AG04450 (cell line): ENCODE measurements around the gene SPTBN2. TPM values are rescaled to one million over a fixed set of nuclear protein-coding genes. Genes with fewer than 3 reads are reported as not detected.

Source experiments
- CTCF ChIA-PET: fragments of 300-600, 350-600 bp; formaldehyde crosslinking; extraction: SDS; loops from one replicate; lab custom pipeline; 2022; ENCODE audit warnings: antibody characterized with exemption, inconsistent platforms; lab: Charles Lee
- POLR2A ChIA-PET: fragments of 350-600 bp; formaldehyde crosslinking; extraction: SDS; loops from one replicate; lab custom pipeline; 2021; ENCODE audit warnings: antibody characterized with exemption, inconsistent platforms; lab: Yijun Ruan, JAX
- DNase-seq: peaks from one replicate; pipeline ENCODE4 v3.0.0-alpha.2; 2011; ENCODE audit warnings: low read depth, low spot score
- H3K27ac ChIP-seq: one replicate; pipeline ENCODE4 v1.5.1; 2012; ENCODE audit warnings: low read depth, low read length, control low read depth
- H3K27me3 ChIP-seq: one replicate; pipeline ENCODE4 v1.6.0; 2012; ENCODE audit warnings: low read length; ENCODE audit not compliant: control insufficient read depth, insufficient read depth
- H3K4me3 ChIP-seq: 2 replicates; pipeline ENCODE4 v1.5.1; 2011; ENCODE audit warnings: mild to moderate bottlenecking, low read depth, low read length, control low read depth
- H3K9me3 ChIP-seq: 2 replicates; pipeline ENCODE4 v1.5.1; 2012; ENCODE audit warnings: low read length; ENCODE audit not compliant: control insufficient read depth, insufficient read depth
- CTCF ChIP-seq: IDR thresholded peaks from 2 replicates; pipeline ENCODE4 v1.5.1; 2011; ENCODE audit warnings: low read depth, low read length, control low read depth, inconsistent platforms
- polyA plus RNA-seq: library from polyadenylated mRNA; depleted of rRNA; stranded (reverse); fragments of >200 nt; gene quantifications from 2 replicates; pipeline ENCODE4 v1.2.3, GENCODE V29; 2011

Gene SPTBN2
- polyA plus RNA-seq, 1 experiment, result 0.09 TPM

- DNase-seq, result no peak
- CTCF ChIA-PET, result interaction anchor here (0.7 kb wide), 1 partner anchor 158 kb away, joined by 3 read pairs; no protein-coding TSS in a partner anchor
- Histone ChIP-seq H3K4me3 (no peak overlapping the region), H3K27me3 (no peaks in the 10 kb centered on the region), H3K27ac (no peak overlapping the region), H3K9me3 (peaks cover 26% of the 10 kb centered on the region)
- TF ChIP-seq CTCF, result no peak
- POLR2A ChIA-PET, result no interaction called here
Observed at GRCh38 chr11:66701432-66702240, 27.4 kb downstream of the SPTBN2 start.

GRCh38 chr11:66700742-66701141 is 28.3 kb downstream of the SPTBN2 start:
- H3K27ac ChIP-seq, result no peak overlapping the region
- DNase-seq, result no peak
- no peaks in the 10 kb centered on the region for H3K27me3 ChIP-seq
- ChIA-PET CTCF (no interaction called here), POLR2A (no interaction called here)
- no peak overlapping the region for H3K4me3 ChIP-seq
- peaks cover 26% of the 10 kb centered on the region for H3K9me3 ChIP-seq
- TF ChIP-seq CTCF, result no peak

- no peak overlapping the region for H3K4me3 ChIP-seq
- H3K27me3 ChIP-seq, result no peaks in the 10 kb centered on the region
- peaks cover 26% of the 10 kb centered on the region for H3K9me3 ChIP-seq
- POLR2A ChIA-PET, result no interaction called here
- TF ChIP-seq CTCF, result no peak
- DNase-seq, result no peak
- CTCF ChIA-PET, result interaction anchor here (0.5 kb wide), 1 partner anchor 1543 kb away, joined by 4 read pairs; no protein-coding TSS in a partner anchor
- no peak overlapping the region for H3K27ac ChIP-seq
Observed at GRCh38 chr11:66700337-66700736, 28.7 kb downstream of the SPTBN2 start.

- ChIA-PET POLR2A (no interaction called here), CTCF (interaction anchor here (1.5 kb wide), 1 partner anchor 20 kb away, joined by 4 read pairs; the partner anchor contains the start of gene RBM4B)
- no peak overlapping the region for H3K4me3 ChIP-seq
- no peak for DNase-seq
- no peak overlapping the region for H3K27ac ChIP-seq
- TF ChIP-seq CTCF, result no peak
- no peaks in the 10 kb centered on the region for H3K27me3 ChIP-seq
- H3K9me3 ChIP-seq, result peaks cover 26% of the 10 kb centered on the region
Observed at GRCh38 chr11:66698491-66698890, 30.5 kb downstream of the SPTBN2 start.

GRCh38 chr11:66697988-66698387 is 31.0 kb downstream of the SPTBN2 start:
- no peak overlapping the region for H3K4me3 ChIP-seq
- peaks cover 26% of the 10 kb centered on the region for H3K9me3 ChIP-seq
- POLR2A ChIA-PET, result no interaction called here
- no peaks in the 10 kb centered on the region for H3K27me3 ChIP-seq
- CTCF ChIA-PET, result no interaction called here
- TF ChIP-seq CTCF, result no peak
- H3K27ac ChIP-seq, result no peak overlapping the region
- DNase-seq, result no peak
